ENCODE measurements around the gene MRPS7. TPM values are rescaled to one million over a fixed set of nuclear protein-coding genes. Genes with fewer than 3 reads are reported as not detected.

The MRPS7 gene
- total and polyA plus RNA-seq, 5 donors, result 91.5 to 113 (median 99.8) TPM

DNA sequence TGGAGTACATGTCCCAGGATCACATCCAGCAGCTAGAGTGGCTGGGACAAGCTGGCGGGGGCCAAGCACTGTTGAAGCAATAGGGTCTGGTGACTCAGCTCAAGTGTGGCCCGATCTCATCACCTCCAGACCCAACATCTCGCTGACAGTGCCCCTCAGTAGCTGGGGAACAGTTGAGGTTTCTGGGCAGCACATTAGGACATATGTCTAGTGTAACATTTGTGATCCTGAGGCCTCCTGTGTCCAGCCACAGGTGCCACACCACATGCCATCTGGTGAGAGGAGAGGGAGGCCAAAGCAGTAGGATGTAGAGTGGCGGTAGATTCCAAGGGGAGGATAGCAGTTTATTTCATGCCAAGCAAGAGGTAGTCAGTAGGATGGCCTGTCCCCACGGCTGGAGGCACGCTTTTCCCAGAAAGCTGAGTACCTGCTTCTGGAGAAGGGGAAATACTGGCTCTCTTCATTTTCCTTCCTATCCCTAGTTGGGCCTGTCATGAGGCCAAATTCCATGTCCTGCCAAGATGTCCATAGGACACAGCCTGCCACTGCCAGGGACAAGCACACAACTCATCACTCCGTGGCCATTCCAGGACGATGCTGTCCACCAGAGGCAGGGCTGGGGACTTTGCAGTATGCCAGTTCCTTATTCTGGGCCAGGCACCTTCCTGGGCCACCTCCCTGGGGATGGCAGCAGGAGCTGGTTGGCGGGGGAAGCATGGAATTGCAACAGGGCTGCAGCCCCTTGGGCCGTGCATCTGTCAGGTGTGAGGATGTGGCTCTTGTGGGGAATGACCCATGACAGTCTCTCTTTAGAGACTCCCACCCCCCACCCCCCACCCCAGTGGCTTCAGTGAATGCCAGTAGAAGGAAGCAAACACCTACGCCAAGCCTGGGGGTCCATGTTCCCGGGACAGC lies 24.3 kb upstream of the MRPS7 start:
- peak; percentile 50 to 74 for ATAC-seq
- H3K9me3 ChIP-seq (ENCODE audit: control insufficient read depth, low read length), result no peaks in the 10 kb centered on the region
- peak; percentile 36 to 79 (median 69) for DNase-seq
- no peaks in the 10 kb centered on the region for H3K27me3 ChIP-seq (ENCODE audit: control insufficient read depth, insufficient read depth)
- peak overlapping the region; percentile 58 for H3K27ac ChIP-seq (ENCODE audit: low read length)
- WGBS, result 57% methylated on average over 12 of the region's 12 CpGs
- intact Hi-C loops (cut with DNase I), result no loop called here
- H3K4me3 ChIP-seq (ENCODE audit: low read length), result no peak overlapping the region
- H3K4me1 ChIP-seq (ENCODE audit: control insufficient read depth, insufficient read depth, low read length), result peaks cover 3% of the 10 kb centered on the region

- peaks cover 3% of the 10 kb centered on the region for H3K4me1 ChIP-seq (ENCODE audit: control insufficient read depth, insufficient read depth, low read length)
- no peak for ATAC-seq
- 77% methylated on average over 11 of the region's 11 CpGs for WGBS
- peak overlapping the region; percentile 16 for H3K27ac ChIP-seq (ENCODE audit: low read length)
- H3K27me3 ChIP-seq (ENCODE audit: control insufficient read depth, insufficient read depth), result no peaks in the 10 kb centered on the region
- intact Hi-C loops (cut with DNase I), result no loop called here
- DNase-seq, result peak in 1 of 3 donors; percentile 63
- no peaks in the 10 kb centered on the region for H3K9me3 ChIP-seq (ENCODE audit: control insufficient read depth, low read length)
- no peak overlapping the region for H3K4me3 ChIP-seq (ENCODE audit: low read length)
Measured at GRCh38 chr17:75238020-75238580, 23.6 kb upstream of the MRPS7 start.

DNA sequence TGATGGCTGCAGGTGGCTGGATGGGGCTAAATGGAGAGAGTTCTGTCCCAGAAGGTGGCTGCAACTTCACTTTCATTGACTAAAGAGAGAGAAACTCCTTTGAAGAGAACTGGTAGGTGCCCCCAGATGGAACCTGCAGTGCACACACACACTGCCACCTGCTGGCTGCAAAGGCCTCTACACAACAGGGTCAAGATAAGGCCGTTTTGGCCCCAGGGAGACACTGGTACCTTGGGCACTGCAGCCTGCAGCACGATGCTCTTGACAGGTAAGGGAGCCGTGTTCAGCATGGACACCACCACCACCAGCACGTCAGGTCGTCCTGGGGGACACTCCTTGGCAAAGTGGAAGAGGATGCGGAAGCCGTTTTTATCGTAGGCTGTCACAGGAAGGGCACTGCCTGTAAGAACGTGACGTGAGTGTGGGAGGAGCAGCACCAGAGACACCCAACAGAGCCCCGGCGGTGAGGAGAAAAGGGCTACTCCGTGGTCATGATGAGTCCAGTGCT lies 22.9 kb upstream of the MRPS7 start:
- peaks cover 3% of the 10 kb centered on the region for H3K4me1 ChIP-seq (ENCODE audit: control insufficient read depth, insufficient read depth, low read length)
- 36% methylated on average over 13 of the region's 13 CpGs for WGBS
- no peaks in the 10 kb centered on the region for H3K27me3 ChIP-seq (ENCODE audit: control insufficient read depth, insufficient read depth)
- DNase-seq, result peak; percentile 51 to 78 (median 78)
- H3K27ac ChIP-seq (ENCODE audit: low read length), result no peak overlapping the region
- ATAC-seq, result peak; percentile 56 to 57
- intact Hi-C loops (cut with DNase I), result no loop called here
- no peak overlapping the region for H3K4me3 ChIP-seq (ENCODE audit: low read length)
- no peaks in the 10 kb centered on the region for H3K9me3 ChIP-seq (ENCODE audit: control insufficient read depth, low read length)

DNA sequence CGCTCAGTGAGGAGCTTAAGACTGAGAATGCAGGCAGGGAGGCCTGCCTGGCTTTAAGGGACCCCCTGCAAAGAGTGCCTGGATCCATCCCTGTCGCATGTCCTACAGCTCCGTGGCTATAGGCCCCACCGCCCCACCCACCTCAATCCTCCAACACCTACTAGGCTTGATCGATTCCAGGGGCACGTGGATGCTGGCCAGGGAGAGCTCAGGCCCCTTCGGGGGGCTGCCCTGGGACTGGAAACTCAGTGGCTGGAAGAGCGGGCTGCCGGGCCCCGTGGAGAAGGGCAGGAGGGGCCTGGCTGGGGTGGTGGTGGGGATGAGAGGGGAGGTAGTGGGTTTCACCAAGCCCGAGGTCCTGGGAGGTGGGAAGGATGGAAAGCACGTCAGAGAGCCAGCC lies 22.5 kb upstream of the MRPS7 start:
- intact Hi-C loops (cut with DNase I), result no loop called here
- no peaks in the 10 kb centered on the region for H3K9me3 ChIP-seq (ENCODE audit: control insufficient read depth, low read length)
- H3K4me3 ChIP-seq (ENCODE audit: low read length), result no peak overlapping the region
- no peak overlapping the region for H3K27ac ChIP-seq (ENCODE audit: low read length)
- H3K4me1 ChIP-seq (ENCODE audit: control insufficient read depth, insufficient read depth, low read length), result peaks cover 3% of the 10 kb centered on the region
- DNase-seq, result peak in 1 of 3 donors; percentile 48
- peak in 1 of 2 donors; percentile 1 for ATAC-seq
- 78% methylated on average over 12 of the region's 12 CpGs for WGBS
- no peaks in the 10 kb centered on the region for H3K27me3 ChIP-seq (ENCODE audit: control insufficient read depth, insufficient read depth)

GRCh38 chr17:75239778-75240393 lies 21.8 kb upstream of the MRPS7 start:
- Histone ChIP-seq H3K27ac (ENCODE audit: low read length) (no peak overlapping the region), H3K4me1 (ENCODE audit: control insufficient read depth, insufficient read depth, low read length) (peaks cover 3% of the 10 kb centered on the region), H3K4me3 (ENCODE audit: low read length) (no peak overlapping the region), H3K9me3 (ENCODE audit: control insufficient read depth, low read length) (no peaks in the 10 kb centered on the region), H3K27me3 (ENCODE audit: control insufficient read depth, insufficient read depth) (no peaks in the 10 kb centered on the region)
- intact Hi-C loops (cut with DNase I), result no loop called here
- DNase-seq, result peak in 1 of 3 donors; percentile 58
- ATAC-seq, result no peak
- 90% methylated on average over 23 of the region's 23 CpGs for WGBS

GRCh38 chr17:75240394-75241142 lies 21.1 kb upstream of the MRPS7 start:
- Histone ChIP-seq H3K27me3 (ENCODE audit: control insufficient read depth, insufficient read depth) (no peaks in the 10 kb centered on the region), H3K4me3 (ENCODE audit: low read length) (no peak overlapping the region), H3K27ac (ENCODE audit: low read length) (no peak overlapping the region), H3K4me1 (ENCODE audit: control insufficient read depth, insufficient read depth, low read length) (peaks cover 3% of the 10 kb centered on the region), H3K9me3 (ENCODE audit: control insufficient read depth, low read length) (no peaks in the 10 kb centered on the region)
- 61% methylated on average over 23 of the region's 23 CpGs for WGBS
- intact Hi-C loops (cut with DNase I), result no loop called here
- peak in 1 of 2 donors; percentile 2 for ATAC-seq
- DNase-seq, result peak in 2 of 3 donors; percentile 66

GRCh38 chr17:75241143-75241430 lies 20.6 kb upstream of the MRPS7 start:
- ATAC-seq (no peak), DNase-seq (peak in 1 of 3 donors; percentile 35)
- H3K4me3 ChIP-seq (ENCODE audit: low read length), result no peak overlapping the region
- H3K9me3 ChIP-seq (ENCODE audit: control insufficient read depth, low read length), result no peaks in the 10 kb centered on the region
- no peaks in the 10 kb centered on the region for H3K27me3 ChIP-seq (ENCODE audit: control insufficient read depth, insufficient read depth)
- intact Hi-C loops (cut with DNase I), result no loop called here
- no peak overlapping the region for H3K27ac ChIP-seq (ENCODE audit: low read length)
- H3K4me1 ChIP-seq (ENCODE audit: control insufficient read depth, insufficient read depth, low read length), result peaks cover 3% of the 10 kb centered on the region
- WGBS, result 79% methylated on average over 7 of the region's 7 CpGs

- H3K9me3 ChIP-seq (ENCODE audit: control insufficient read depth, low read length), result no peaks in the 10 kb centered on the region
- intact Hi-C loops (cut with DNase I), result no loop called here
- ATAC-seq, result no peak
- H3K27me3 ChIP-seq (ENCODE audit: control insufficient read depth, insufficient read depth), result no peaks in the 10 kb centered on the region
- 89% methylated on average over 9 of the region's 9 CpGs for WGBS
- H3K4me3 ChIP-seq (ENCODE audit: low read length), result no peak overlapping the region
- peaks cover 3% of the 10 kb centered on the region for H3K4me1 ChIP-seq (ENCODE audit: control insufficient read depth, insufficient read depth, low read length)
- H3K27ac ChIP-seq (ENCODE audit: low read length), result no peak overlapping the region
- no peak for DNase-seq
Measured at GRCh38 chr17:75241502-75241901, 20.2 kb upstream of the MRPS7 start.

DNA sequence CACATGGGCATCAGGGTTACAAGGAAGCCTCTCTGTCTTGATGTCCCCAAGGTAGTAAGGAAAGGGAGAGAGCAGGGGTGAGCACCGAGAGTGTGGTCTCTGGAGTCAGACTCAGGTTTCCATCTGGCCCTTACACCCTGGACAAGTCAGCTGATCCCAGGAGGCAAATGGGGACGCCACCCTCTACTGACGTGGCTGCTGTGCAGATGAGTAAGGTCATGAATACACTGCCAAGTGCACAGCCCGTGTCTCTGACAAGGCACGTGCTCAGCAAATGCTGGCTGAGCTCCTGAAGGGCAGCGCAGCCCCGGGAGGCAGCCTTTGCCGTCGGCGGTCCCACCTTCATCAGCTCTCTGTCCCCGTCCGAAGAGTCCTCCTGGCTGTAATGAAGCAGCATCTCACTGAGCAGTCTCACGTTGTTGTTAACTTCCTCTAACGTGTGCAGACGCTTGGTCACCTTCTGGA lies 19.7 kb upstream of the MRPS7 start:
- no peak overlapping the region for H3K27ac ChIP-seq (ENCODE audit: low read length)
- intact Hi-C loops (cut with DNase I), result no loop called here
- no peak overlapping the region for H3K4me3 ChIP-seq (ENCODE audit: low read length)
- ATAC-seq (peak in 1 of 2 donors; percentile 6), DNase-seq (peak in 2 of 3 donors; percentile 35 to 55)
- 73% methylated on average over 15 of the region's 15 CpGs for WGBS
- H3K9me3 ChIP-seq (ENCODE audit: control insufficient read depth, low read length), result no peaks in the 10 kb centered on the region
- peaks cover 3% of the 10 kb centered on the region for H3K4me1 ChIP-seq (ENCODE audit: control insufficient read depth, insufficient read depth, low read length)
- H3K27me3 ChIP-seq (ENCODE audit: control insufficient read depth, insufficient read depth), result no peaks in the 10 kb centered on the region

DNA sequence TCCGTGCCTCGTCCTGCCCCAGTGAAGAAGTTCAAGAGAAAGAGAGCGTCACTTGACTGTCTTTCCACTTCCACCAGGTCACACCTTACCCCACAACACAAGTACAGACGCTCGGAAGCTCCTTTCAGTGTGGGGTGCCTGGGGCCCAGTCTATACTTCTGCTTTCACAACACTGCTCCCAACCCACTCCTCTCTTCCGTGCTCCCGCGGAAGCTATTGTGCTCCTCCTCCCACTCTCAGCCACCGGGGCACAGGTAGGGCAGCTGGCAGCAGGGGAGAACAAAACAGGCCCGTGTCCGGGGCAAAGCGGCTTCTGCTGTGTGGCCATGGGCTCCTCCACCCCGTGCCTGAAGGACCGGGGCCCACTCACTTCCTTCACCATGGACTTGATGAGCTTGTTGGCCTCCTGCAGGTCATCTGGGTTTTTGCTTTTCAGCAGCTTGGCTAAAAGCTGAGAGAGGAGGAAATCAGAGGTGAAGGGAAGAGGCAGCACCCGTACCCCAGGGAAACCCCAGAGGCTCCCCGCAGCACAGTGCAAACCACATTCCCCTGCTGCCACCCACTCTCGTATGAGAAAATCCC lies 19.1 kb upstream of the MRPS7 start:
- no peak for ATAC-seq
- Histone ChIP-seq H3K9me3 (ENCODE audit: control insufficient read depth, low read length) (no peaks in the 10 kb centered on the region), H3K27me3 (ENCODE audit: control insufficient read depth, insufficient read depth) (no peaks in the 10 kb centered on the region), H3K4me3 (ENCODE audit: low read length) (no peak overlapping the region), H3K4me1 (ENCODE audit: control insufficient read depth, insufficient read depth, low read length) (peaks cover 3% of the 10 kb centered on the region), H3K27ac (ENCODE audit: low read length) (no peak overlapping the region)
- intact Hi-C loops (cut with DNase I), result no loop called here
- WGBS, result 84% methylated on average over 17 of the region's 17 CpGs
- no peak for DNase-seq
